Sigmoid colon (tissue), 4 donors: ENCODE results near the gene FYB1.

Experiments used
- POLR2A ChIP-seq, 2 donors: fragments of 450-650 bp; IDR thresholded peaks; one replicate each; pipeline ENCODE4 v1.6.1; 2016; ENCODE audit warnings: antibody characterized with exemption in 2 of 2, mild to moderate bottlenecking in 2 of 2, moderate library complexity in 2 of 2
- POLR2AphosphoS5 ChIP-seq, 4 donors: sonication (generic); formaldehyde crosslinking; IDR thresholded peaks; one replicate each; pipeline ENCODE4 v1.6.1; 2017; ENCODE audit warnings: antibody characterized with exemption in 4 of 4

GRCh38 chr5:39186722-39187539 is 32.4 kb downstream of the FYB1 start:
- no peak for TF ChIP-seq POLR2AphosphoS5 (IDR thresholded peaks at IDR 0.05)
- TF ChIP-seq POLR2A (IDR thresholded peaks at IDR 0.05), result no peak
